ENCODE data around the gene ADIPOR1.
"Not testable (repeated sequence)": the region's sequence is repeated elsewhere in the genome, so short reads cannot be mapped to it uniquely, and the experiment has no call there.

Gene ADIPOR1

DNA sequence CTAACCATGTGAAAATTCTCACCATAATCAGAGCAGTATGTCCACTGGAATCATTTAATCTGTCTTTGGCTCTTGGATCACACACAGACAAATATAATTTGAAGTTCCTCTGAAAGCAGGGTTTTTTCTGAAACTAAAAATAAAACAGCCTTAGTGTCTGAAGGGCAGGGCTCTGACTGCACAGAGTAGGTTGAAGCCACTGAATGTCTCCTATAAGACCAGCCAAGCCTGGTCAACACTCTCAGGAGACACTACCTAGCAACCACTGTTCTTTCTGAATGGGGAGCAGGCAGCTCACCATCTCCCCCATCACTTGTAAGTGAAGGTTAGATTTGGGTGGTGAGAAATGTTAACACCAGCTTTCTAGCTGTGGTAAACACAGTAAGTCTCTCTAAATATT, 33.0 kb upstream of the ADIPOR1 start:
- Histone ChIP-seq H3K4me1 (ENCODE audit: control insufficient read depth in 2 of 2, insufficient read depth in 2 of 2, low read length in 2 of 2) (no peaks in the 10 kb centered on the region), H3K4me3 (ENCODE audit: low read length in 2 of 2) (no peak overlapping the region), H3K27ac (ENCODE audit: low read depth in 2 of 2, low read length in 2 of 2) (no peak overlapping the region), H3K9ac (ENCODE audit: low read depth in 1 of 2, low read length in 2 of 2) (no peak overlapping the region), H3K9me3 (ENCODE audit: control insufficient read depth in 2 of 2, low read length in 2 of 2) (no peaks in the 10 kb centered on the region), H3K36me3 (ENCODE audit: control insufficient read depth in 2 of 2, insufficient read depth in 2 of 2, low read length in 2 of 2) (no peaks in the 10 kb centered on the region), H3K27me3 (ENCODE audit: control insufficient read depth in 2 of 2, insufficient read depth in 2 of 2, low read length in 2 of 2) (peaks cover 0 to 2% of the 10 kb centered on the region in 2 donors)

DNA sequence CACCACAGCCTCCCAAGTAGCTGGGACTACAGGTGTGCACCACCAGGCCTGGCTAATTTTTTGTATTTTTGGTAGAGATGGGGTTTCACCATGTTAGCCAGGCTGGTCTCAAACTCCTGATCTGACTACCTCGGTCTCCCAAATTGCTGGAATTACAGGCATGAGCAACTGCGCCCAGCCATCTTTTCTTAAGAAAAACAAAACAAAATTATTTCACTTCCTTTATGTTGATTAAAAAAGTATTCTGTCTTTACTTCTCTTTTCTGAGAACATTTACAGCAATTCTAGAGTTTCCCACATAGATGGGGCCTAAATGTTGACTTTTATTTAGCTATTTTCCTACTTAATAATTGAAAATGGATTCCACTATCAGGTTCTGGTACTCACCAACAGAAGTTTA, 31.8 kb upstream of the ADIPOR1 start:
- Histone ChIP-seq H3K9me3 (ENCODE audit: control insufficient read depth in 2 of 2, low read length in 2 of 2) (no peaks in the 10 kb centered on the region), H3K27ac (ENCODE audit: low read depth in 2 of 2, low read length in 2 of 2) (no peak overlapping the region)

DNA sequence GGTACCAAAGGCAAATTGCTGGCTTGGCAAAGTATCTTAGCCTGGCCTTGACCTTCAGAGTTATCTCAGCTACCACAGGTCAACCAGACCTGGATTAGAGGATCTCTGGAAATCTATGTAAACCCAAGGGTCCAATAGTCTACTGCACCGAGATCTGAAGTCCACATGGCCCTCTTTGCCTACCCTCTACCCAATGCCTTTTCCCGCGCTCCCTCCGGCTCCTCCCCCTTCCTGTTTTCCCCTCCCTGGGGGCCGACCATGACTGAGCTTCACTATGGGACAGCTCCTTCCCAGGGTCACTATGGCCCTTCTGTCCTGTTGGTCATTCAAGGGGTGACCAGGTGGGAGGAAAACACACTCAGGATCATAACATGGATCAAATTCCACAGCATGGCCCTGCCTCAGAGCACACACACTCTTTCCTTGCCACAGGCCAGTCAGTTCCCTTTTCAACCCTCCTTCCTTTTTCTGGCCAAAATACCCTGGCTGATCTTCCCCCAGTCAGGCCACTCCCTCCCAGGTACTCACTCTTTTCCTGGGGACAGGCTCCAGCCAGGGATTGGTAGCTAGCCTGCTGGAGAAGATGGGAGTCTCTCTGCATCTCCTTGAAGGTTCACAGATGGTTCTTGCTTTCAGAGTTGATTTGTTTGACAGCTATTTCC, 29.9 kb upstream of the ADIPOR1 start:
- no peaks in the 10 kb centered on the region for H3K4me1 ChIP-seq (ENCODE audit: control insufficient read depth in 2 of 2, insufficient read depth in 2 of 2, low read length in 2 of 2)
- peaks cover 0 to 2% of the 10 kb centered on the region in 2 donors for H3K27me3 ChIP-seq (ENCODE audit: control insufficient read depth in 2 of 2, insufficient read depth in 2 of 2, low read length in 2 of 2)
- H3K9ac ChIP-seq (ENCODE audit: low read depth in 1 of 2, low read length in 2 of 2) = no peak overlapping the region
- no peak overlapping the region for H3K27ac ChIP-seq (ENCODE audit: low read depth in 2 of 2, low read length in 2 of 2)
- no peaks in the 10 kb centered on the region for H3K36me3 ChIP-seq (ENCODE audit: control insufficient read depth in 2 of 2, insufficient read depth in 2 of 2, low read length in 2 of 2)
- H3K4me3 ChIP-seq (ENCODE audit: low read length in 2 of 2) = no peak overlapping the region
- H3K9me3 ChIP-seq (ENCODE audit: control insufficient read depth in 2 of 2, low read length in 2 of 2) = no peaks in the 10 kb centered on the region

More for the DNA sequence above, 31.8 kb upstream of the ADIPOR1 start:
- Histone ChIP-seq H3K9ac (ENCODE audit: low read depth in 1 of 2, low read length in 2 of 2) (no peak overlapping the region), H3K27me3 (ENCODE audit: control insufficient read depth in 2 of 2, insufficient read depth in 2 of 2, low read length in 2 of 2) (peaks cover 0 to 2% of the 10 kb centered on the region in 2 donors), H3K4me1 (ENCODE audit: control insufficient read depth in 2 of 2, insufficient read depth in 2 of 2, low read length in 2 of 2) (no peaks in the 10 kb centered on the region), H3K36me3 (ENCODE audit: control insufficient read depth in 2 of 2, insufficient read depth in 2 of 2, low read length in 2 of 2) (no peaks in the 10 kb centered on the region), H3K4me3 (ENCODE audit: low read length in 2 of 2) (no peak overlapping the region)

DNA sequence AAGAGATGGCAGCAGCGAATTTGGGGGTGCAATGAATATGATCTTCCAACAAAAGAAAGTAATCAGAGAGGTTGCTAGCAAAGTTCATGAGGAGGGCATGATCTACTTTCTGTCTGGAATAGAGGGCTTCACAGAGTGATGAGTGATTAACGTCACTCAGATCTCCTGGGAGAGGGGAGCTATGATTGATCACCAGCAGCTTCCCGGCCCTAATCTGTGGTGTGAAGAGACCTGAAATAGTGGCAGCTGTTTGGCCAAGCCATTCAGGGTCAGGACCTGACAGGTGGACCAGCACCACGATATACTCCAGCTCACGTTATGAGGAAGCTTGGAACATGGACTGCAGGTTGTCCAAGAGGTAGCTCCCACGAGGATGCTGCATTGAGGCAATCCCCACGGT, 29.1 kb upstream of the ADIPOR1 start:
- H3K36me3 ChIP-seq (ENCODE audit: control insufficient read depth in 2 of 2, insufficient read depth in 2 of 2, low read length in 2 of 2) = no peaks in the 10 kb centered on the region
- H3K9ac ChIP-seq (ENCODE audit: low read depth in 1 of 2, low read length in 2 of 2) = no peak overlapping the region
- no peaks in the 10 kb centered on the region for H3K4me1 ChIP-seq (ENCODE audit: control insufficient read depth in 2 of 2, insufficient read depth in 2 of 2, low read length in 2 of 2)
- no peaks in the 10 kb centered on the region for H3K9me3 ChIP-seq (ENCODE audit: control insufficient read depth in 2 of 2, low read length in 2 of 2)
- H3K27me3 ChIP-seq (ENCODE audit: control insufficient read depth in 2 of 2, insufficient read depth in 2 of 2, low read length in 2 of 2) = peaks cover 0 to 2% of the 10 kb centered on the region in 2 donors
- no peak overlapping the region for H3K4me3 ChIP-seq (ENCODE audit: low read length in 2 of 2)
- no peak overlapping the region for H3K27ac ChIP-seq (ENCODE audit: low read depth in 2 of 2, low read length in 2 of 2)

- H3K9me3 ChIP-seq (ENCODE audit: control insufficient read depth in 2 of 2, low read length in 2 of 2); H3K9ac ChIP-seq (ENCODE audit: low read depth in 1 of 2, low read length in 2 of 2); H3K4me1 ChIP-seq (ENCODE audit: control insufficient read depth in 2 of 2, insufficient read depth in 2 of 2, low read length in 2 of 2); H3K4me3 ChIP-seq (ENCODE audit: low read length in 2 of 2); H3K27me3 ChIP-seq (ENCODE audit: control insufficient read depth in 2 of 2, insufficient read depth in 2 of 2, low read length in 2 of 2); H3K36me3 ChIP-seq (ENCODE audit: control insufficient read depth in 2 of 2, insufficient read depth in 2 of 2, low read length in 2 of 2); H3K27ac ChIP-seq (ENCODE audit: low read depth in 2 of 2, low read length in 2 of 2): not testable (repeated sequence)
These were observed 28.0 kb upstream of the ADIPOR1 start for GRCh38 chr1:202986120-202986519.

GRCh38 chr1:202982715-202983430, 24.8 kb upstream of the ADIPOR1 start:
- Histone ChIP-seq H3K4me3 (ENCODE audit: low read length in 2 of 2) (no peak overlapping the region), H3K4me1 (ENCODE audit: control insufficient read depth in 2 of 2, insufficient read depth in 2 of 2, low read length in 2 of 2) (no peaks in the 10 kb centered on the region), H3K9ac (ENCODE audit: low read depth in 1 of 2, low read length in 2 of 2) (no peak overlapping the region), H3K27me3 (ENCODE audit: control insufficient read depth in 2 of 2, insufficient read depth in 2 of 2, low read length in 2 of 2) (no peaks in the 10 kb centered on the region), H3K9me3 (ENCODE audit: control insufficient read depth in 2 of 2, low read length in 2 of 2) (no peaks in the 10 kb centered on the region), H3K27ac (ENCODE audit: low read depth in 2 of 2, low read length in 2 of 2) (no peak overlapping the region), H3K36me3 (ENCODE audit: control insufficient read depth in 2 of 2, insufficient read depth in 2 of 2, low read length in 2 of 2) (no peaks in the 10 kb centered on the region)

DNA sequence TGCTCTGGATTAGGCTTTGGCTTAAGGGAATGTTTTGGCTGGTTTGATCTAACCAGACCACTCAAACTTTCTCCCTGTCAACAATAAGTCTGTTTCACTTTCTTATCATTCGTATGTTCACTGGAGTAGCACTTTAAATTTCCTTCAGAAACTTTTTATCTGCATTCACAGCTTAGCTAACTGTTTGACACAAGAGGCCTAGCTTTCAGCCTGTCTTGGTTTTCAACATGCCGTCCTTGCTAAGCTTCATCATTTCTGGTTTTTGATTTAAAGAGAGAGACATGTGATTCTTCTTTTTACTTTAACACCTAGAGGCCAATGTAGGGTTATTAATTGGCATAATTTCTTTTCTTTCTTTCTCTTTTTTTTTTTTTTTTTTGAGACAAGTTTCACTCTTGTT, 23.8 kb upstream of the ADIPOR1 start:
- no peak overlapping the region for H3K4me3 ChIP-seq (ENCODE audit: low read length in 2 of 2)
- no peaks in the 10 kb centered on the region for H3K27me3 ChIP-seq (ENCODE audit: control insufficient read depth in 2 of 2, insufficient read depth in 2 of 2, low read length in 2 of 2)
- H3K9ac ChIP-seq (ENCODE audit: low read depth in 1 of 2, low read length in 2 of 2) = no peak overlapping the region
- no peak overlapping the region for H3K27ac ChIP-seq (ENCODE audit: low read depth in 2 of 2, low read length in 2 of 2)
- no peaks in the 10 kb centered on the region for H3K4me1 ChIP-seq (ENCODE audit: control insufficient read depth in 2 of 2, insufficient read depth in 2 of 2, low read length in 2 of 2)
- H3K9me3 ChIP-seq (ENCODE audit: control insufficient read depth in 2 of 2, low read length in 2 of 2) = no peaks in the 10 kb centered on the region
- no peaks in the 10 kb centered on the region for H3K36me3 ChIP-seq (ENCODE audit: control insufficient read depth in 2 of 2, insufficient read depth in 2 of 2, low read length in 2 of 2)

- H3K9me3 ChIP-seq (ENCODE audit: control insufficient read depth in 2 of 2, low read length in 2 of 2) = no peaks in the 10 kb centered on the region
- no peaks in the 10 kb centered on the region for H3K36me3 ChIP-seq (ENCODE audit: control insufficient read depth in 2 of 2, insufficient read depth in 2 of 2, low read length in 2 of 2)
These were observed 21.3 kb upstream of the ADIPOR1 start for GRCh38 chr1:202979459-202979858.

GRCh38 chr1:202976633-202977032, 18.5 kb upstream of the ADIPOR1 start:
- H3K36me3 ChIP-seq (ENCODE audit: control insufficient read depth in 2 of 2, insufficient read depth in 2 of 2, low read length in 2 of 2) = no peaks in the 10 kb centered on the region
- no peak overlapping the region for H3K9ac ChIP-seq (ENCODE audit: low read depth in 1 of 2, low read length in 2 of 2)
- H3K27me3 ChIP-seq (ENCODE audit: control insufficient read depth in 2 of 2, insufficient read depth in 2 of 2, low read length in 2 of 2) = peaks cover 0 to 4% of the 10 kb centered on the region in 2 donors
- H3K9me3 ChIP-seq (ENCODE audit: control insufficient read depth in 2 of 2, low read length in 2 of 2) = no peaks in the 10 kb centered on the region
- no peak overlapping the region for H3K4me3 ChIP-seq (ENCODE audit: low read length in 2 of 2)
- H3K4me1 ChIP-seq (ENCODE audit: control insufficient read depth in 2 of 2, insufficient read depth in 2 of 2, low read length in 2 of 2) = no peaks in the 10 kb centered on the region
- H3K27ac ChIP-seq (ENCODE audit: low read depth in 2 of 2, low read length in 2 of 2) = no peak overlapping the region

More at GRCh38 chr1:202979459-202979858, 21.3 kb upstream of the ADIPOR1 start:
- no peak overlapping the region for H3K27ac ChIP-seq (ENCODE audit: low read depth in 2 of 2, low read length in 2 of 2)
- H3K4me3 ChIP-seq (ENCODE audit: low read length in 2 of 2) = no peak overlapping the region
- H3K4me1 ChIP-seq (ENCODE audit: control insufficient read depth in 2 of 2, insufficient read depth in 2 of 2, low read length in 2 of 2) = no peaks in the 10 kb centered on the region
- H3K27me3 ChIP-seq (ENCODE audit: control insufficient read depth in 2 of 2, insufficient read depth in 2 of 2, low read length in 2 of 2) = peaks cover 0 to 1% of the 10 kb centered on the region in 2 donors
- no peak overlapping the region for H3K9ac ChIP-seq (ENCODE audit: low read depth in 1 of 2, low read length in 2 of 2)

DNA sequence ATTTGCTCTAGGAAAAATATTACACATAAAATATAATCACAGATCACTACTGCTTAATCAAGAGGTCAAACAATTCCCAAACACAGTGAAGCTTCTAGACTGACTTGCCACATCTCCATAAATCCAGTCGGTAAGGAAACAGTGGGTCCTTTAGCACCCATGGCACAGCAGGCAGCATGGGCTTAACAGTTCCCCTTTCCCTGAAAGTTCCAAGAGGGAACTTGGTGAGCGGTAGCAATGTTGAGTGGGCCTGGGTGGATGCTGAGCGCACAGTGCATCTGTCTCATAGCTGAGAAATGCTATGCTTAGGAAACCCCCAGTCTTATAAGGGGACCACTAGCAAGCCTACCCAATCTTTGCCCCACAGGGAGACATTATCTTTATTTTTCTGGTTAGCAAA, 16.7 kb upstream of the ADIPOR1 start:
- H3K27me3 ChIP-seq (ENCODE audit: control insufficient read depth in 2 of 2, insufficient read depth in 2 of 2, low read length in 2 of 2) = peaks cover 0 to 4% of the 10 kb centered on the region in 2 donors
- H3K9me3 ChIP-seq (ENCODE audit: control insufficient read depth in 2 of 2, low read length in 2 of 2) = no peaks in the 10 kb centered on the region
- H3K4me3 ChIP-seq (ENCODE audit: low read length in 2 of 2) = no peak overlapping the region
- H3K9ac ChIP-seq (ENCODE audit: low read depth in 1 of 2, low read length in 2 of 2) = no peak overlapping the region
- H3K36me3 ChIP-seq (ENCODE audit: control insufficient read depth in 2 of 2, insufficient read depth in 2 of 2, low read length in 2 of 2) = no peaks in the 10 kb centered on the region
- no peak overlapping the region for H3K27ac ChIP-seq (ENCODE audit: low read depth in 2 of 2, low read length in 2 of 2)
- H3K4me1 ChIP-seq (ENCODE audit: control insufficient read depth in 2 of 2, insufficient read depth in 2 of 2, low read length in 2 of 2) = no peaks in the 10 kb centered on the region
